Transverse colon (tissue), 4 donors: ENCODE results near the gene MCRIP2.

Experiments used
- CTCF ChIP-seq, 5 experiments: fragments of 200-600 bp in 3 of 5; fragments of 450-650 bp in 2 of 5; sonication (generic) in 3 of 5; IDR thresholded peaks; 1 replicate in 2 of 5; 2 replicates in 3 of 5; pipeline ENCODE4 v1.5.1; 2016 to 2017; ENCODE audit warnings: antibody characterized with exemption in 5 of 5, inconsistent platforms in 3 of 5, mild to moderate bottlenecking in 2 of 5, moderate library complexity in 1 of 5
- EP300 ChIP-seq: sonication (generic); formaldehyde crosslinking; IDR thresholded peaks from one replicate; pipeline ENCODE4 v1.6.1; 2017; ENCODE audit warnings: antibody characterized with exemption, low read depth
- POLR2A ChIP-seq: fragments of 450-650 bp; IDR thresholded peaks from one replicate; pipeline ENCODE4 v1.6.1; 2016; ENCODE audit warnings: antibody characterized with exemption, mild to moderate bottlenecking, moderate library complexity
- POLR2AphosphoS5 ChIP-seq, 3 donors: sonication (generic); formaldehyde crosslinking; IDR thresholded peaks; one replicate each; pipeline ENCODE4 v1.6.1; 2016; ENCODE audit warnings: antibody characterized with exemption in 3 of 3

- TF ChIP-seq CTCF (IDR thresholded peaks at IDR 0.05), result no peak
- TF ChIP-seq EP300, result no peak
- no peak for TF ChIP-seq POLR2A
- TF ChIP-seq POLR2AphosphoS5 (IDR thresholded peaks at IDR 0.05), result no peak
Observed at GRCh38 chr16:660132-660458, 18.5 kb downstream of the MCRIP2 start.
